ENCODE measurements around the gene PGR. TPM values are rescaled to one million over a fixed set of nuclear protein-coding genes. Genes with fewer than 3 reads are reported as not detected.
A peak's percentile ranks its signal among the peaks of the same experiment; 100 is the strongest.
"Not testable (repeated sequence)": the region's sequence is repeated elsewhere in the genome, so short reads cannot be mapped to it uniquely, and the experiment has no call there.

Gene PGR
- total RNA-seq, 1 experiment from 2014 or later = 0.22 TPM

DNA sequence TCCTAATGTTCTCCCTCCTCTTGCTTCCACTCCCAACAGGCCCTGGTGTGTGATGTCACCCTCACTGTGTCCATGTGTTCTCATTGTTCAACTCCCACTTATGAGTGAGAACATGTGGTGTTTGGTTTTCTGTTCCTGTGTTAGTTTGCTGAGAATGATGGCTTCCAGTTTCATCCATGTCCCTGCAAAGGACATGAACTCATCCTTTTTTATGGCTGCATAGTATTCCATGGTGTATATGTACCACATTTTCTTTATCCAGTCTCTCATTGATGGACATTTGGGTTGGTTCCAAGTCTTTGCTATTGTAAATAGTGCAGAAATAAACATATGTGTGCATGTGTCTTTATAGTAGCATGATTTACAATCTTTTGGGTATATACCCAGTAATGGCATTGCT, 115.9 kb downstream of the PGR start:
- not testable (repeated sequence) for DNase-seq (ENCODE audit: extremely low read depth, low read depth)

DNA sequence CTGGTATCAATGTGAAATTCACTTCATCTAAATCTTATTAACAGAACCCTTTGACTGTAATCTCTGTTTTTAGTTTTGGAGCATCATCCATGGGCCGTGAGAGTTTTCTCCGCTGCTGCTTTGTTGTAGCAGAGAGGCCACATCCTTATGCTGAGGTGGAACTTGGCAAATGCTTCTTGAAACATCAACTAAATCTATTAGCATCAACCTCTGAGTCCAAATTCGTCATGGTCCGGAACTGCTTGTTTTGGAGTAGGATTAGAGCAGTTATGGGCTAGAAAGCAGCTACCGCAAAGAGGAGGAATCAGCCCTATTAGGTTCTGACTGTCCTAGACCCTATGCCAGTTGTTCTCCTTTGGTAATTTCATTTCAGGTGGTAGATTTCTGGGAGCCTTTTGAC, 117.7 kb downstream of the PGR start:
- no peak for DNase-seq (ENCODE audit: extremely low read depth, low read depth)

DNA sequence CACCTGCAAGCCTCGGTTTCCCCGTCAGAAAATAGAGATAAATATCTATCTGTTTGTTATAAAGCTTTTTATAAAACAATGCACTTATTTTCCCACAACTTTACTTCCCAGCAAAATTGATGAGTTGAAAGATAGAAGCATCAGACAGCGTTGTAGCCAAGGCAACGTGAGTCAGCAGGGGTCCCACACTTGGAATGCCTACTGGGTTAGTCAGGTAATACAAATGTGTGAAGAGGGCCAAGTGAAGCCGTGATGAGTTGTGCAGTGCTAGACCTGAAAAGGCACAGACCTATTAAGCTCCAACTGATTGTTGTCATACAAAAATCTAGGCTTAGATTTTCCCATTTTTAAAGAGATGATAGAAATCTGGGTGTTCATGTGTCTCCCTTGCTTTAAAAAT, 118.7 kb downstream of the PGR start:
- no peak for DNase-seq (ENCODE audit: extremely low read depth, low read depth)

DNA sequence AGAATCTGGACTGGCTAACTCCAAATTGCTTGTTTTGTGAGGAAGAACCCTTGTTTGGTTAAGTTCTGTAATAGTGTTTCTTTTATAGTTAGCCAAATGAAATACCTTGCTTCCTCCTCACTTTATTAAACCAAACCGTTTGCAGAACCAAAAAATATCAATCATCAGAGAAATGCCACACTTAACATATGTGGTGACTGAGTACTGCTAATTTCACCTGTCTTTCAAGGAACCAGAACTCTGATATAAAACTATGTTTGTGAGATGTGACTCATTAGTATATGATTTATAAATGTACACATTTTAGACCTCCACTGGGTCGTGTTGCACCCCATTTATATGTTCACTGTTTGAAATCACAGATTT, 119.9 kb downstream of the PGR start:
- DNase-seq (ENCODE audit: extremely low read depth, low read depth) = no peak

DNA sequence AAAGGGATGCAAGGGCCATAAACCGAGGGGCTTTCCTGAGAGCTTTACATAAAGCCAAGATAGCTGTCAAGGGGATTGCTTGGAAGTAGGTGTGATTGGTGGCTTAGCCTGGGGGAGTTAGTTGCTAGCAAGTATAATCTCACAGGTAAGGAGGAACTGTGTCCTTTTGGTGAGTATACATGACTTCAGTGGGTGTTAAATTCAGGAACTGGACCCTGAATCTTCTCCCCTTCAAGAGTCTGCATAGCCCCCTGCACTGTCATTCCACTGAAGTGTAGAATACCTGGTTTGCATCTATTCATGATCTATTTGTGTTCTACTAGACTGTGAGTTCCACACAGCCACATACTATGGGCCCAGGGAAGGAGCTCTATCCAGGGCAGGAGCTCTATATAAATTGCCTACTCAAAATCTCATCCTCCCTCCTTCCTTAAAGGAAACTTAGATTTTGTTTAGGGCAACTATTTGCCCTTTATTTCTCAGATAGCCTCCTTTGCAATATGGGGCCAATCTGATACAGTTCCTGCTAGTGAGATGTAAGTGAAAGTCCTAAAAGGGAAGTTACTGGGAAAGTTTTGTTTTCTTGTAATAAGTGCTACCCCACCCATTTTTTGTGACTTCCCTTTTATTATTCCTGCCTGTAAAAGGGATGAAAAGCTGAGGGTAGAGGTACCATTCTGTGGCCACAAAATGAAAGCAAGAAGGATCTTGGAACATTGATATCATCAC, 120.5 kb downstream of the PGR start:
- no peak for DNase-seq (ENCODE audit: extremely low read depth, low read depth)

DNA sequence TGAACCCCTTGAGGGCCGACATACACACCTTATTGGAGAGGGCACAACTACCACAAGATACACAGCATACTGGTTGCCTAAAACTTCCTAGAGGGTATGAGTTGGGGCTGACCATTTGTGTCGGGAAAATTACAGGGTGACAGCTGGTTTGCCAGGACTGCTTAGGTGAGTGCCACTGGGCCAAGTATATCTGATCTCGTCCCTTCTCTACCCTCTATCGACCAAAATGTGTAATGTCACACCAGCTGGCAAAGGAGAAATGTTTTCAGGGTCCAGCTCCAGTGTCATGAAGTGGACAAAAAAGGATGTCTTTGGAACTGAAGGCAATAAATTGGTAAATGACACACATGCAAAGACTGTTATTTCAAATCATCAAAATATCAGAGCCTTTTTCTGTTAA, 126.1 kb downstream of the PGR start:
- DNase-seq (ENCODE audit: extremely low read depth, low read depth) = peak; percentile 1

DNA sequence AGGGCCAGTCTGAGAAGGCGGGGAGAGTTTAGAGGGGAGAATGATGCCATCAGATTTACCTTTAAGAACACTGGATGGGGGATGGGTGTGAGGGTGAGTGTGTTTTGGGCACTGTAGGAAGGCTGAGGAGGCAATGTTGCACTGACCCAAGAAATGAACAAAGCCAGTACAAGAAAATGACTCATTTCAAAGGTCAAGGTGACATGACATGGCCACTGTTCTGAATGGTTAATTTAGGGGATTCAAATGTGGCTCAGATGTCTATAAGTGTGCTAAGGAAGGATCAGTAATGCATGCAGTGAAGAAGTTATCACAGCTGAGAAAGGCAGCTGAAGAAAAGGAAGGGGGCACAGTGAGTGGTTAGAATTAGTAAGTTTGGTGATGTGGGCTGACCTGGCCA, 129.9 kb downstream of the PGR start:
- no peak for DNase-seq (ENCODE audit: extremely low read depth, low read depth)

DNA sequence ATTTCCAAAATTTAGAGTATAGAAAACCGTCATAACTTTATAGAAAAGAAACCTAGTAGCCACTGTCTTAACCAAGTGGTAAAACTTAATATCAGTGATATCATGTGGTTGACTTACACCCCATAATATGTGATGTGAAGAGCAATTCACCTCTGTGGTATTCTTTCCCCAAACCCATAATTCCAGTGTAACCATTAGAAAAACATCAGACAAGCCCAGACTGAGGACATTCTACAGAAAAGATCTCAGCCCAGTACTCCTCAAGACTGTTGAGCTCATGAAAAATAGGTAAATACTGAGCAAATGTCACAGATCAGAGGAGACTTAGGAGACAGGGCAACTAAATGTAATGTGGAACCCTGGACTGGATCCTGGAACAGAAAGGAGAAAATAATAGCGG, 134.6 kb downstream of the PGR start:
- DNase-seq (ENCODE audit: extremely low read depth, low read depth) = no peak

DNA sequence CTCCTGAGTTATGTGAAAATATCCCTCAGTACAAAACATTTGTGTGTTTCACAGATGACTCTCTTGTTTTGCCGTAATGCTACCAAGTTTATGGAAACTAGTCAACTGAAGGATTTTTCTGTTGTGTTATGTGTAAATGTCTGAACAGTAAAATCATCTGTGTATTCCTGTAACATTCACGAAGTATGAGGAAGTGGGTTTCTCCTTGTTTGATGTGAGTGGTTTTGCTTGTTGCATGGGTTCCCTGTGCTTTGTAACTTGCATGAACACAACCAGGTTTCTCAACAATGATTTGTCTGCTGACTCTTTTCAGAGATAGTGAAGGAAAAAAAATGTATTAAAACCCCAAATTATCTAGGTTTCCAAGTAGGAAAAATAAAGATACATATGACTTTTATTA, 138.1 kb downstream of the PGR start:
- DNase-seq (ENCODE audit: extremely low read depth, low read depth) = no peak

DNA sequence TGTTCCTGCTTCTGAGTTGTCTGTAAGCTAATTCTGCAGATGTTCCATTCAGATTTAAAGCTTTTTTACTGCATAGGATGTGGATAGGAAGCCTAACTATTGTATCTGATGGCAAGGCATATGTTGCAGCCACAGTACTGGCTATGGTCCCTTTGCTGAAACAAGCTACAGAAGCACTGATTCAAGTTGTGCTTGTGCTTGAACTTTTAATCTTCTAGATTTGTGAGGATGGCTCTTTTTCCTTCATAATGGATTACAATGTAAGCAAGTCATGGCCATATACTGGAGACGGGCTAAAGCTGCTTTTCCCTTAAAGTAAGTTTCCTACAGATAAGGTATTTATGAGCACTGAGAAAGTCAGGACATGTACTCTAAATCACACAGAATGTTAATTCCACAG, 138.7 kb downstream of the PGR start:
- no peak for DNase-seq (ENCODE audit: extremely low read depth, low read depth)

DNA sequence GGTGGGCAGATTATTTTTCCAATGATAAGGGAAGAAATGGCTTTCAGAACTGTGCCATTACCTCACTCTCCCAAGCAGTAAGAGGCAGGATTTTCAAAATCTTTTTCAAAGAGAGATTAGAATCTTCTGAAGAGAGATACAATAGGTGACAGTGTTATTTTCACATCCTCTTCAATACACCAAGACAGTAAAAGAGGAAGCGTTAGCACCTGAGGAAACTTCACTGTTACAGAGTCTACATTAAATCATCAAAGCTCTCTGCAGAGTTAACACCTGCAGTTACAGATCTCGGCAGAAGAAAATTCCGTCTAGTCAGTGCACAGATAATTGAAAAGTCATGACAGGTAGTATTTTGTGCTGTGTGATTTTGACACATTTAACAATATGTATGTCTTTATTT, 144.9 kb downstream of the PGR start:
- no peak for DNase-seq (ENCODE audit: extremely low read depth, low read depth)

DNA sequence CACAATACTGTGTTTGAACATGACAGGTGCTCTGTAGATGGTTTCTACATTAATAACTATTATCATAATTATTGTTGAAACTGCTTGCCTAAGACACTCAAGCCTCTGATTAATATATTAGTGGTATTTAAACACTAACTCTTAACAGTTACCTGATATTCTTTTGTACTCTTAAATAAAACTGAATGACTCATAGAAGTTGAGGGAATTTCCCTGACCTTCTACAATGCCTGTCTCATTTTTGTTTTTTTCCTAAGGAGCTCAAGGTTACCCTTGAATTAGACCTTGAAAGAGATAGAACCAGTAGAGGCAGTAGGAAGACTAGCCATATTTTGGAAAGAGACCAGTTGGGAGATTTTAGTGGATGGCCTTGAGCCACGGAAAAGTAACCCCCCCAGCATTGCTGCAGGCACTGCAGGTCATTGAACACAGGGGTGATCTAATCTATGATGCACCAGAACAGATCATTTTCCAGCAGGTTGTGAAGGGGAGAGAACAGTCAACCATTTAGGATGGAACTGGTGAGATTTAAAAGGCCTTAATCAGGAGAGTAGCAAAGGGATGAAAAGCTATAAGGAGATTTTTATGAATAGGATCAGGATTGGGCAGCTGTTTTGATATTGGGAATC, 148.3 kb downstream of the PGR start:
- DNase-seq (ENCODE audit: extremely low read depth, low read depth) = no peak

DNA sequence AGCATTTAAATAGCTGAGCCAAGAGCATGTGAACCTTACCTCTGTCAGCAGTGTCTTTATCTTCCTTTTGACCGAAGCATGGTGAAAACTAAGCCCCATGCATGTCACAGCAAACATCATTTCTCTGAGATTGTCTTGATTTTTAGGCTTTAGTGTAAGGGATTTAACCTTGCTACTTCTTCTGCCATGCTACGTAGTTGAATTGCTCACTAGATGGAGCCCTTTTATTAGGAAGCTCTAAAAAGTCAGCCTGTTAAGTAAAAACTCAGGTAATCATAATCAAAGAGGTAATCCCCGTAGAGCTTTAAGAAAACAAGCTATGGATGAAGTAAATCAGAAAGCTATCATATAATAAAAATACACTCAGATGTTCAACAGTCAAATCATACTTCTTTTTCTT, 149.5 kb downstream of the PGR start:
- DNase-seq (ENCODE audit: extremely low read depth, low read depth) = peak; percentile 1

All from NCI-H460 (cell line).